Neural crest cell (in vitro differentiated cells): ENCODE results near the gene ZDHHC24. TPM values are rescaled to one million over a fixed set of nuclear protein-coding genes. Genes with fewer than 3 reads are reported as not detected.
"Not testable (repeated sequence)": the region's sequence is repeated elsewhere in the genome, so short reads cannot be mapped to it uniquely, and the experiment has no call there.

ENCODE experiments used
- DNase-seq: peaks from one replicate; pipeline ENCODE4 v3.0.0; 2021; ENCODE audit warnings: low read depth, mixed read lengths, low spot score
- H3K27ac Mint-ChIP-seq: one replicate; pipeline ENCODE4 v1.8.0; 2021; ENCODE audit warnings: mild to moderate bottlenecking, mixed read lengths; ENCODE audit not compliant: unreplicated experiment
- H3K27me3 Mint-ChIP-seq: 2 replicates; pipeline ENCODE4 v1.8.0; 2021; ENCODE audit warnings: low read depth, mild to moderate bottlenecking, mixed read lengths
- H3K36me3 Mint-ChIP-seq: 2 replicates; pipeline ENCODE4 v1.8.0; 2021; ENCODE audit warnings: low read depth, mild to moderate bottlenecking, mixed read lengths
- H3K4me1 Mint-ChIP-seq: 2 replicates; pipeline ENCODE4 v1.8.0; 2021; ENCODE audit warnings: mixed read lengths
- H3K4me3 Mint-ChIP-seq: one replicate; pipeline ENCODE4 v1.8.0; 2021; ENCODE audit warnings: mild to moderate bottlenecking, mixed read lengths
- H3K9me3 Mint-ChIP-seq: 2 replicates; pipeline ENCODE4 v1.8.0; 2021; ENCODE audit warnings: mixed read lengths
- total RNA-seq: library from RNA; stranded (reverse); gene quantifications from 2 replicates; pipeline ENCODE4 v1.2.1, GENCODE V29; 2021
- TF ChIP-seq, protein P1 (sequence below): fragments of 200-600 bp; sonication (generic); conservative IDR thresholded peaks from 2 replicates; pipeline ENCODE4 v1.5.0; 2021; ENCODE audit warnings: antibody characterized with exemption, mild to moderate bottlenecking

ZDHHC24 gene
- total RNA-seq, 1 donor from 2014 or later = 7.7 TPM

DNA sequence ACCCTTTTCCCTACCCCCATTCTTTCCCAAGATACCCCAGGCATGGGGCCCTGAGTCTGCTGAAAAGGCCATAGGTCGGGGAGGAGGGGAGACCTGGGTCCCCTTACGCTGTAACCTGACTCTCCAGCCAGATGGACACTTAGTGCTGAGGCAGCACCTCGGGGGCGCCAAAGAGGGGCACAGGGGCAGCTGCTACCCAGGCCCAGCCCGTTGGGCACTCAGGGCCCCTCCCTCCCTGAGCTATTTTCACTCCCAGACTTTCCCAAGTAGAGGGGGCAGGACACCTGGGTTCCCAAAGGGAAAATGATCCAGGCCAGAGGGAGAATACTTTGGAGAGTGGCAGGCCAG is 1.8 kb upstream of the ZDHHC24 start:
- Mint-ChIP-seq H3K9me3 (no peaks in the 10 kb centered on the region), H3K36me3 (no peaks in the 10 kb centered on the region), H3K4me3 (peak overlapping the region; percentile 9), H3K27me3 (peaks cover 20% of the 10 kb centered on the region), H3K27ac (no peak overlapping the region), H3K4me1 (peaks cover 25% of the 10 kb centered on the region)
- DNase-seq = no peak
- TF ChIP-seq, protein P1, sequence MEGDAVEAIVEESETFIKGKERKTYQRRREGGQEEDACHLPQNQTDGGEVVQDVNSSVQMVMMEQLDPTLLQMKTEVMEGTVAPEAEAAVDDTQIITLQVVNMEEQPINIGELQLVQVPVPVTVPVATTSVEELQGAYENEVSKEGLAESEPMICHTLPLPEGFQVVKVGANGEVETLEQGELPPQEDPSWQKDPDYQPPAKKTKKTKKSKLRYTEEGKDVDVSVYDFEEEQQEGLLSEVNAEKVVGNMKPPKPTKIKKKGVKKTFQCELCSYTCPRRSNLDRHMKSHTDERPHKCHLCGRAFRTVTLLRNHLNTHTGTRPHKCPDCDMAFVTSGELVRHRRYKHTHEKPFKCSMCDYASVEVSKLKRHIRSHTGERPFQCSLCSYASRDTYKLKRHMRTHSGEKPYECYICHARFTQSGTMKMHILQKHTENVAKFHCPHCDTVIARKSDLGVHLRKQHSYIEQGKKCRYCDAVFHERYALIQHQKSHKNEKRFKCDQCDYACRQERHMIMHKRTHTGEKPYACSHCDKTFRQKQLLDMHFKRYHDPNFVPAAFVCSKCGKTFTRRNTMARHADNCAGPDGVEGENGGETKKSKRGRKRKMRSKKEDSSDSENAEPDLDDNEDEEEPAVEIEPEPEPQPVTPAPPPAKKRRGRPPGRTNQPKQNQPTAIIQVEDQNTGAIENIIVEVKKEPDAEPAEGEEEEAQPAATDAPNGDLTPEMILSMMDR = no peak

DNA sequence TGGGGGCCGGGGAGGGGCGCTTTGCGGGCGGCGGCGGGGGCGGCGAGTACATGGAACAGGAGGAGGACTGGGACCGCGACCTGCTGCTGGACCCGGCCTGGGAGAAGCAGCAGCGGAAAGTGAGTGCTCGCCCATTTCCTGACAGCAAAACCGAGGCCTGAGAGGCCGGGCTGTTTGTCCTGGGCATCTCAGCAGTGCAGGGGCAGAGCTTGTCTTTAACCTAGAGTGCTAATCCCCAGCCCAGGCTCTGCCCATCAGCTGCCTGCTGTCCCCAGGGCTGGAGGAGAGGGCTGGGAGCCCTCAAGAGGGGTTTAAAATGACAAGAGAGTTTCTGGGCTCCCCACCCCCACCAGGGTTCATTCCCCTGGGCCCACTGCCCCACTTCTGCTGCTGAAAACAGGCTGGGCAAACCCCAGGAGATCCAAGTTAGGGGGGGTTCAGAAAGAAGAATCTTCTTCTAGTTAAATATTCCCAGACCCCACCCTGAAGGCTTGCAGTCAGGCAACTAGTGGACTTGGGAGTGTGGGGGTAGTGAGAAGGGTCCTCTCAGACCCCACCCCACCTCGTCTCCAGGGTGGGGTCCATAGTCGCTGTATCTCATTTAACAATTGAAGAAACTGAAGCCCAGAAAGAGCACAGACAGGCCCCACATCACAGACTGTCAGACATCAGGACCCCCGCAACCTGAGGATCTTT is 1.3 kb upstream of the ZDHHC24 start:
- no peaks in the 10 kb centered on the region for H3K36me3 Mint-ChIP-seq
- peaks cover 20% of the 10 kb centered on the region for H3K27me3 Mint-ChIP-seq
- peak overlapping the region; percentile 87 for H3K4me3 Mint-ChIP-seq
- H3K4me1 Mint-ChIP-seq = peaks cover 25% of the 10 kb centered on the region
- TF ChIP-seq, protein P1 = no peak
- H3K27ac Mint-ChIP-seq = no peak overlapping the region
- H3K9me3 Mint-ChIP-seq = no peaks in the 10 kb centered on the region
- no peak for DNase-seq

DNA sequence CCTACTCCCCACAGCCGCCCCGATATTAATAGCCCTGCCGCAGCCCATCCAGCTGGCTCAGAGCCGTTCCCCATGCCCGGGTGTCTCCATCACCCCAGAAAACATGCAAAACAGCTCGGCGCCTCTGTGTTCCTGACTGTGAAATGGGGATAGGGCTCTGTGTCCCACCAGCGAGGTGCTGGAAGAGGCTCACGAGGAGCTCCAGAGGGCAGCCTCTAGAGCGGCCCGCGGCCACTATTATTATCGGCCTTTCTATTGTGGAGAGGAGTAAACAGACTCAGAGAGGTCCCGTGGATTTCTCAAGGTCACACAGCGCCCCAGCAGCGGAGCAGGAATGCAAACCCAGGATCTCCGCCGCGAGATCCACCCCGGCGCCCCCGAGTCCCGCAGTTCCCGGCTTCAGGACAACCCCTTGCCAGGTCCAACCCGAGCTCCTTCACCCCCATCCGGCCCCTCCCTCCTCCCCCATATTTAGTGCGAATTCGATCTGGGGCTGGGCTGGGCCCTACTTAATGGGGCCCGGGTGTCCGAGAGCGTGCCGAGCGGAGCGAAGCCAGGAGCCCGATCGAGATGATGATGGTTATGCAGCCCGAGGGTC is 619 bp upstream of the ZDHHC24 start, which contains the start of gene ACTN3:
ACTN3 (plus strand) TSS at position 536 of the 598 bp plus-strand sequence; CDS start at position 571, 35 bp downstream.
- Mint-ChIP-seq H3K4me1 (peaks cover 25% of the 10 kb centered on the region), H3K27ac (no peak within 1 kb of the TSS)
- TF ChIP-seq, protein P1 = no peak

DNA sequence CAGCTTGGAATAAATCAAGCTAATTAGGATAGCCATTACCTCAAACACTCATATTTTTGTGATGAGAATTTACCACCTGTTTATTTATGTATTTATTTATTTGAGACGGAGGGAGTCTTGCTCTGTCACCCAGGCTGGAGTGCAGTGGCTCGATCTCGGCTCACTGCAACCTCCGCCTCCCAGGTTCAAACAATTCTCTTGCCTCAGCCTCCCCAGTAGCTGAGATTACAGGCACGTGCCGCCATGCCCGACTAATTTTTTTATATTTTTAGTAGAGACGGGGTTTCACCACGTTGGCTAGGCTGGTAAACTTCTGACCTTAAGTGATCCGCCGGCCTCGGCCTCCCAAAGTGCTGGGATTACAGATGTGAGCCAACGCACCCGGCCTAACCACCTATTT is 896 bp downstream of the ZDHHC24 start:
- H3K27ac Mint-ChIP-seq = not testable (repeated sequence)
- H3K4me3 Mint-ChIP-seq = peak overlapping the region; percentile 89

More for the DNA sequence above, 619 bp upstream of the ZDHHC24 start, which contains the start of gene ACTN3:
- no peaks in the 10 kb centered on the region for H3K9me3 Mint-ChIP-seq
- H3K36me3 Mint-ChIP-seq = no peaks in the 10 kb centered on the region
- H3K4me3 Mint-ChIP-seq = peak within 1 kb of the TSS; percentile 87
- H3K27me3 Mint-ChIP-seq = peaks cover 23% of the 10 kb centered on the region
- DNase-seq = no peak

DNA sequence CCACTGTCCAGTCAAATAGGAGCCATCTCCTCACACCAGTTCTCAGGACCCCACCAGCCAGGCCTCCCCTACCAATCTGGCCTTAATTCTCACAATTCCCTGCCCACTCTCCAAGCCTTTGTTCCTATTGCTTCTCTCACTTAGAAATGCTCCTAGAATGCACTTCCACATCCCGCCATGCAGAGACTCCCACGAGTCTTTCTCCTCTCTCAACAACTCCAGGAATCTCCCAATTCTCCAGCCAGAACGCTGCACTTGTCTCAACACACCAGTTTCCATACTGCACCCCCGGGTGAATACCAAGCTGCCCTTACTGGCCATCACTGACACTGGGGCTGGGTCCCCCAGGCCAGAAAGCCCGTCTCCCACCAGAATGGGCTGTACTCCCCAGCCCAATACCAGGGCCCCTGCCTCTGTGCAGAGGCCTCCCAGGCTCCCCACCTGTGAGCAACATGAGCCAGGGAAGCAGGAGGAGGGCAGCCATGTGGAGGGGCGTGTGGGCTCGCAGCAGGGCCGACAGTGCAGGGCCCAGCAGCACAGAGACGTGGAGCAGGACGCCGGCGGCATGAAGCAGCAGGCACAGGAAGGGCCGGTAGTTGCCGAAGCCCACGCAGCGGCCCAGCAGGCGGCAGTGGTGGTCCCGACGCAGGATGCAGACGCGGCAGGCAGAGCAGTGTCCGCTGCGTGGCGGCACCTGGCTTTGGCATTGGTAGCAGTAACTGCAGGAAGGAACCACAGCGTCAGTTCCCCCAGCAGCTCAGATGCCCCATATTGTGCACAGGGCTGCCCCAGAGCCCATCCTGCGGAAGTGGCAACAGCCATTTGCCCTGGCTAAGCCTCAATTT is 2.4 kb downstream of the ZDHHC24 start:
- peaks cover 17% of the 10 kb centered on the region for H3K4me1 Mint-ChIP-seq
- peak overlapping the region; percentile 56 for H3K4me3 Mint-ChIP-seq
- H3K9me3 Mint-ChIP-seq = no peaks in the 10 kb centered on the region
- no peak overlapping the region for H3K27ac Mint-ChIP-seq
- TF ChIP-seq, protein P1 = peak; percentile 43
- H3K27me3 Mint-ChIP-seq = peaks cover 15% of the 10 kb centered on the region
- no peaks in the 10 kb centered on the region for H3K36me3 Mint-ChIP-seq
- DNase-seq = peak; percentile 36

More for the DNA sequence above, 896 bp downstream of the ZDHHC24 start:
- not testable (repeated sequence) for H3K36me3 Mint-ChIP-seq, H3K9me3 Mint-ChIP-seq, DNase-seq
- H3K27me3 Mint-ChIP-seq = peaks cover 23% of the 10 kb centered on the region
- H3K4me1 Mint-ChIP-seq = peaks cover 25% of the 10 kb centered on the region
